WERI-Rb-1 (cell line): ENCODE measurements around the gene UNG.
A peak's percentile ranks its signal among the peaks of the same experiment; 100 is the strongest.

Experiments
- DNase-seq: peaks from one replicate; pipeline ENCODE4 v3.0.0-alpha.2; 2020
- H3K27ac ChIP-seq: fragments of 250-450 bp; sonication (Bioruptor Pico); 2 replicates; pipeline ENCODE4 v1.5.1; 2020; ENCODE audit warnings: mild to moderate bottlenecking, moderate library complexity
- H3K27me3 ChIP-seq: fragments of 250-450 bp; sonication (Bioruptor Pico); 2 replicates; pipeline ENCODE4 v1.5.1; 2021; ENCODE audit warnings: mild to moderate bottlenecking, low read depth, moderate library complexity; ENCODE audit not compliant: insufficient read depth, severe bottlenecking
- H3K36me3 ChIP-seq: fragments of 250-450 bp; sonication (Bioruptor Pico); 2 replicates; pipeline ENCODE4 v1.5.1; 2020; ENCODE audit warnings: mild to moderate bottlenecking, moderate library complexity
- H3K4me3 ChIP-seq: 2 replicates; pipeline ENCODE4 v1.5.1; 2011; ENCODE audit warnings: low read depth, mild to moderate bottlenecking, control low read depth, low read length
- H3K9me3 ChIP-seq: fragments of 250-450 bp; sonication (Bioruptor Pico); 2 replicates; pipeline ENCODE4 v1.5.1; 2021; ENCODE audit warnings: mild to moderate bottlenecking, moderate library complexity; ENCODE audit not compliant: severe bottlenecking
- CTCF ChIP-seq: IDR thresholded peaks from 2 replicates; pipeline ENCODE4 v1.5.1; 2011; ENCODE audit warnings: low read depth, mild to moderate bottlenecking, control low read depth, inconsistent platforms, low read length

The UNG gene

GRCh38 chr12:109087250-109087649 is 10.1 kb upstream of the UNG start:
- no peak overlapping the region for H3K27ac ChIP-seq
- H3K36me3 ChIP-seq = peaks cover 69% of the 10 kb centered on the region
- TF ChIP-seq CTCF = no peak
- H3K9me3 ChIP-seq = no peaks in the 10 kb centered on the region
- no peaks in the 10 kb centered on the region for H3K27me3 ChIP-seq
- no peak for DNase-seq
- H3K4me3 ChIP-seq = no peak overlapping the region

GRCh38 chr12:109088818-109089217 is 8.6 kb upstream of the UNG start:
- Histone ChIP-seq H3K9me3 (no peaks in the 10 kb centered on the region), H3K27me3 (no peaks in the 10 kb centered on the region), H3K27ac (no peak overlapping the region), H3K4me3 (no peak overlapping the region), H3K36me3 (peaks cover 53% of the 10 kb centered on the region)
- no peak for DNase-seq
- TF ChIP-seq CTCF = no peak

GRCh38 chr12:109089683-109090082 is 7.7 kb upstream of the UNG start:
- Histone ChIP-seq H3K4me3 (no peak overlapping the region), H3K9me3 (no peaks in the 10 kb centered on the region), H3K36me3 (peaks cover 48% of the 10 kb centered on the region), H3K27ac (no peak overlapping the region), H3K27me3 (no peaks in the 10 kb centered on the region)
- TF ChIP-seq CTCF = no peak
- no peak for DNase-seq

GRCh38 chr12:109092497-109093021 is 4.8 kb upstream of the UNG start:
- Histone ChIP-seq H3K9me3 (no peaks in the 10 kb centered on the region), H3K4me3 (peak overlapping the region; percentile 44), H3K27me3 (no peaks in the 10 kb centered on the region), H3K36me3 (peaks cover 28% of the 10 kb centered on the region), H3K27ac (no peak overlapping the region)
- DNase-seq = no peak
- no peak for TF ChIP-seq CTCF

GRCh38 chr12:109093022-109093918 is 4.1 kb upstream of the UNG start, which contains the start of gene ALKBH2:
TSS of gene ALKBH2 (minus strand) at chr12:109093472. CDS start at chr12:109092786, 686 bp downstream.
- no peaks in the 10 kb centered on the region for H3K27me3 ChIP-seq
- no peaks in the 10 kb centered on the region for H3K9me3 ChIP-seq
- peaks cover 25% of the 10 kb centered on the region for H3K36me3 ChIP-seq
- peak within 1 kb of the TSS; percentile 44 for H3K4me3 ChIP-seq
- peak; percentile 92 for DNase-seq
- H3K27ac ChIP-seq = peak within 1 kb of the TSS; percentile 4; the same call in 1 of the 2 replicates
- peak; percentile 99 for TF ChIP-seq CTCF
